LNCaP clone FGC (cell line): ENCODE results near the gene SIGLEC10.
A peak's percentile ranks its signal among the peaks of the same experiment; 100 is the strongest.
"Not testable (repeated sequence)": the region's sequence is repeated elsewhere in the genome, so short reads cannot be mapped to it uniquely, and the experiment has no call there.

Experiments used
- DNase-seq: peaks from one replicate; pipeline ENCODE4 v3.0.0-alpha.2; 2011; ENCODE audit warnings: low read depth
- H3K4me3 ChIP-seq: 2 replicates; pipeline ENCODE4 v1.5.1; 2011; ENCODE audit warnings: mild to moderate bottlenecking, low read depth, low read length, control low read depth
- TF ChIP-seq, protein P1 (sequence below): IDR thresholded peaks from 2 replicates; pipeline ENCODE4 v1.5.1; 2012; ENCODE audit warnings: mild to moderate bottlenecking; ENCODE audit not compliant: control insufficient read depth, insufficient read depth; ENCODE audit errors: extremely low read depth

SIGLEC10 gene

DNA sequence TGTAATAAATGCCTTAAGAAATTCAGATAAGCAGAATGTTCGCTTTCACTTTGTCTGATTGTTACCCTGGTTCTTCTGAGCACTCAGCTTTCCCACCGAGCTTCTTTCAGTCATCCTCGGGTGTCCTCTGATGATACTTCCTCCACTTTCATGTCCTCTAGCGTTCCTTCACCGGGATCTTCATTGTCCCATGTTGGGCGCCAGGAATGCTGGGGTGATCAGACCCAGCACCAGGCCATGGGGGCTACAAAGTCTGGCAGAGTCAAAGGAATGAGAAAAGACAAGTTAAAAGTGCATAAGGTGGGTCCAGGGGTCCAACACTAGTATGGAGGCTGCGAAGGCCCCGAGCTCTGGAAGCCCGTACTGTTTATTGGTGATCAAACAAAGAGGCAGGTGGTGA, 15.3 kb downstream of the SIGLEC10 start:
- no peak for DNase-seq
- H3K4me3 ChIP-seq: no peak overlapping the region
- TF ChIP-seq, protein P1, sequence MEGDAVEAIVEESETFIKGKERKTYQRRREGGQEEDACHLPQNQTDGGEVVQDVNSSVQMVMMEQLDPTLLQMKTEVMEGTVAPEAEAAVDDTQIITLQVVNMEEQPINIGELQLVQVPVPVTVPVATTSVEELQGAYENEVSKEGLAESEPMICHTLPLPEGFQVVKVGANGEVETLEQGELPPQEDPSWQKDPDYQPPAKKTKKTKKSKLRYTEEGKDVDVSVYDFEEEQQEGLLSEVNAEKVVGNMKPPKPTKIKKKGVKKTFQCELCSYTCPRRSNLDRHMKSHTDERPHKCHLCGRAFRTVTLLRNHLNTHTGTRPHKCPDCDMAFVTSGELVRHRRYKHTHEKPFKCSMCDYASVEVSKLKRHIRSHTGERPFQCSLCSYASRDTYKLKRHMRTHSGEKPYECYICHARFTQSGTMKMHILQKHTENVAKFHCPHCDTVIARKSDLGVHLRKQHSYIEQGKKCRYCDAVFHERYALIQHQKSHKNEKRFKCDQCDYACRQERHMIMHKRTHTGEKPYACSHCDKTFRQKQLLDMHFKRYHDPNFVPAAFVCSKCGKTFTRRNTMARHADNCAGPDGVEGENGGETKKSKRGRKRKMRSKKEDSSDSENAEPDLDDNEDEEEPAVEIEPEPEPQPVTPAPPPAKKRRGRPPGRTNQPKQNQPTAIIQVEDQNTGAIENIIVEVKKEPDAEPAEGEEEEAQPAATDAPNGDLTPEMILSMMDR: no peak

DNA sequence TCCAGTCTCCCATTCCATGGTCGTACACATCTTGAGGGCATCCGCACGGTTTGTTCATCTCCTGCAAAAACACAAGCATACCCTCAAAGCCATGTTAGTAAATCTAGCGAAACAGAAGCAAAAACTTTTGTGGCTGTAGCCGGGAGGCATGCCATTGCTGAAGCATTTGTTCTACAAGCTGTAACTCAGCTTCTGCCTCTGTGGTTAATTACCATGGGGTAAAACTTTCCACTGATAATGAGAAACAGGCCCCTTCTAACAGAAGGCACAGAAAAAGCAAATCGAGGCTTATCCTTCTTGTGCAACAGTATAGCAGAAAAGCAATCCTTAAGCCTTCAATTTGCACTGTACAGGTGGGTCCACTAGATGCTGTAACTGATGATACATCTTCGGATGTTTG, 17.5 kb downstream of the SIGLEC10 start:
- not testable (repeated sequence) for H3K4me3 ChIP-seq, DNase-seq

DNA sequence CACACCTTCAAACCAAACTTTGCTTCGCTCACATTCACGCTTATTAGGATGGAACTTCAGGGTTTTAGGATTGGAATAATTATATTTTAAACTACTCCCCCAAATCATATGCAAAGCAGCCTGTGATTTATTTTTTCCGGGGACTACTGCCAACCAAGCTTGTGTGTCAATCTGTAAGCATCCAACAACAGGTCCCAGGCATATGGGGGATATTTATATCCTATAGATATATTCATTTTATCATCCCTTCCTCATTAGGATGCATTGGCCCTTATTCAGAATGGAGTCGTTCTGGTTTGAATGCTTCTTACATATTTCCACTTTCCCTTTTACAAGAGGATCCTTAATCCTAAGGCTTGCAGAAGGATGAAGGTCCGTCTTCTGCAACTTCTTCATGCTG, 18.2 kb downstream of the SIGLEC10 start:
- H3K4me3 ChIP-seq: no peak overlapping the region
- DNase-seq: no peak
- TF ChIP-seq, protein P1: no peak

DNA sequence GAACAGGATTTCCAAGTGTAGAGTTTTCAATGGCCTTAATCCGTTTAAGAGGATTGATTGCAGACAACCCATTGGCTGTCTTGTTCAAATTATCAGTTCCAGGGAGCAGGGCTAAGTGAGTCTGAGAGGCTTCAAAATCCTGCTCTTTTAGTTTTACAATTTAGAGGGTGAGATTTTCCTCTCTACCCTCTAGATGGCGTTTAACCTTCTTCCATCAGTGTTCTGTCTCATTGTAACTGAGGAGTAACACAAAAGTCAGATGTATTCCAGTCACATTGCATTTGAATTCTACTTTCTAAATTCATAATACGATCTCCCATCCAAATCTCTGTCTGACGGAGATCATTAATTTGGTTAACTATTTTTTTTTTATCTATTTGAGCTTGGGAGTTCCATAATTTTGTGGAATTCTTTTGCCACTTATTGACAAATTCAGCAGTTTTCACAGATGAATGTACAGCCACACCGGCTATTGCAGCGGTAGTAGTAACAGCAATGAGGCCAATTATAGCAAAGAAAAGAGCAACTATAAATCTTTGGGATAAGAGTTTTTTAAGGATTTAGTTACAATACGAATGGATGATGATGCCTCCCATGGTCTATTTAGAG, 19.2 kb downstream of the SIGLEC10 start:
- H3K4me3 ChIP-seq: no peak overlapping the region
- no peak for DNase-seq
- TF ChIP-seq, protein P1: peak; percentile 60

DNA sequence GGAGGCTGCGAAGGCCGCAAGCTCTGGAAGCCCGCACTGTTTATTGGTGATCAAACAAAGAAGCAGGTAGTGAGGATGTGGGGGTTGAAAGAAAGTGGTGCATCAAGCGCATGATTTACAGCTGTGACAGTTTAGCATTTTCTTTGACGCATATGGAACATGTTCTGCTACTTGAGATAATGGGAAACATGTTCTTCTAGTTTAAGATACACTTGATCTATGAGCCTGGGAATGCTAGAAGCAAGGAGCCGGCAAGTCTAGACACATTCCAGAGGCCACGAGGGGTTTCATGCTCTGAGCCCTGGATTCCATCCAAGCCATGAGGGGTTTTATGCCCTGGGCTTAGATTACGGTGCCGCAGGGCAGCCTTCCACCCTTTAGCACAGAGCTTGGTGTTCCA, 20.0 kb downstream of the SIGLEC10 start:
- DNase-seq: not testable (repeated sequence)

DNA sequence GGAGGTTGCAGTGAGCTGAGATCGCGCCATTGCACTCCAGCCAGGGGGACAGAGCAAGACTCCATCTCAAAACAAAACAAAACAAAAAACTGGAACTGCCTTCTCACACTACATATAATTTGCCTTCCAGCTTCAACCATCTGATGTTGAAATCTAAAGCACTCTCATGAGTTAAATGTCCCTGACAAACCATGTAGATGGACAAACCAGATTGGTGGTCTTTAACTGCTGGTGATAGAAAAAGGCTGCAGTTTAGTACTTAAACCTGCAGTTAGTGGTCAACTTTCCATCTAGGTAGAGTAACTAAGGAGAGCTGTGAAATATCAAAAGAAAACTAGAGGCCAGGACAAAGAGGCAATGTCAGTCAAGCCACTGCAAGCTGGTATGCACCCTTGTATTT, 21.3 kb downstream of the SIGLEC10 start:
- DNase-seq: no peak
- TF ChIP-seq, protein P1: no peak
- no peak overlapping the region for H3K4me3 ChIP-seq

More for the DNA sequence above, 20.0 kb downstream of the SIGLEC10 start:
- not testable (repeated sequence) for H3K4me3 ChIP-seq

DNA sequence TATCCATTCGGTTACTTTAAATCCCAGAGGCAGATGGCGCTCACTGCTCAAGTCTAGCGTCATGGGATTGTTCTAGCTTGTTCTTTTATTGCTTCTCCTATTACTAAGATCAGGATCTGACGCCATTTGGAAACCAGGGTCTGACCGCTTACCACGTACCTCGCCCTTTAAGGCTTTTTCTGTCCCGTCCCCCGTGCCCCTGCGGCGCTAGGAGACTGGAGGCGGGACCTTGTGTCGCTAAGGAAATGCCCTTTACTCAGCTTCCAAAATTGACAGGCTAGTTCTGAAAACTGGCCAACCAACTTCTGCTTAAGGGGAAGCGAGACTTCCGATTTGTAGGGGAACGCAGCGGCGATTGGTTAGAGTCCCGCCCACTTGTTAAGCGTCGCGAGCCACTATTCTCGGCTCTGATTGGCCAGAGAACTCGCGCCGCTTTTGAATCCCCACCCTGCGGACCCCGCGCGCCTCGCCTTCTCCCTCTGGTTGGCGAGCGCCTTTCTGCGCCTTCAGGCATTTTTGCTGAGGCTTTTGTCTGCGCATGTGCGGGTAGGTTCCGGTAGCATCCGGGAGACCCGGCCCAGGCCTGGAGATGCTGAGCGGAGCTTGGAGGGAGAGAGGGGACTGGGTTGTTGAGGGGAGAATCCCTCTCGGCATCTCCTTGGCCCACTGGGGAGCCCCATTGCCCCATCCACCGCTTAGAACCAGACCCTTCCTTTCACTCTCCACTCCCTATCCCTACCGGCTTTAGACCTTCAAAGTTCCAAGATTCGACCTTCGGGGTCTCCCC, 23.2 kb downstream of the SIGLEC10 start:
- DNase-seq: peak; percentile 99
- TF ChIP-seq, protein P1: peak; percentile 32

DNA sequence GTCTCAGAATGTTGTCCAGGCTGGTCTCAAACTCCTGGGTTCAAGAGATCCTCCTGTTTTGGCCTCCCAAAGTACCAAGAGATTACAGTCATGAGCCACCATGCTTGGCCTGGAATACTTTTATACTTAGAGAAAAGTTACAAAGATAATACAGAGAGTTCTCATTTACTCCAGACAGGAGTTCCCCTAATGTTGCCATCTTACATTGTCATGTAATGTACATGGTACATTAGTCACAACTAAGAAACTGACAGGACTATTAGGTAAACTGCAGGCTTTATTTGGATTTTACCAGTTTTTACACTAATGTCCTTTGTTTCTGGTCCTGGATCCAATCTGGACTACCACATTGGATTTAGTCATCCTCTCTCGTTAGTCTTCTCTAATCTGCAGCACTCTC, 24.7 kb downstream of the SIGLEC10 start:
- no peak overlapping the region for H3K4me3 ChIP-seq
- TF ChIP-seq, protein P1: no peak
- no peak for DNase-seq

More for the DNA sequence above, 23.2 kb downstream of the SIGLEC10 start:
- H3K4me3 ChIP-seq: peak overlapping the region; percentile 66
